ENCODE measurements around the gene SLA2.
A peak's percentile ranks its signal among the peaks of the same experiment; 100 is the strongest.
"Not testable (repeated sequence)": the region's sequence is repeated elsewhere in the genome, so short reads cannot be mapped to it uniquely, and the experiment has no call there.

SLA2 gene

DNA sequence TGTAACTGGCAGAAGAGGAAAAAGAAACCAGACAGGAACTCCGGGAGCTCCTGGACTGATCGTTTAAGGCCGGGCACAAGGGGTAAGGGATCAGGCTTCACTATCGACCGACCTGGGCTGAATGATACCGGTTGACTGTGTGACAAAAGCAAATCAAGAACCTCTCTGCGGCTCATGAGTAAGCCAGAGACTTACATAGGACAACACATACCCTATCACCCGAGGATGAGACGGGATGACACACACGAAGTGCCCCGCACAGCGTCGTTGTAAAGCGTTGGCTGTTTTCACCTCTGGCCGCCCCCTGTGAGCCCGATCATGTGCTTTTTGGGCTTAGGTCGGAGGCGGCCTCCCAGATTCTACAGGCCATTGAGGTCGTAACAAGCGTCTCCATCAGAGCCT, 73.3 kb downstream of the SLA2 start:
- TF ChIP-seq POLR2AphosphoS5 (IDR thresholded peaks at IDR 0.05; ENCODE audit: borderline replicate concordance, low read depth, low read length) = no peak
- TF ChIP-seq EZH2 (IDR thresholded peaks at IDR 0.05) = no peak
- TF ChIP-seq FOXP2 (optimal IDR thresholded peaks at IDR 0.05; ENCODE audit: control extremely low read depth, extremely low read length, insufficient read depth) = no peak
- Histone ChIP-seq H3K9ac (ENCODE audit: insufficient read length) (peak overlapping the region; percentile 67), H3K4me3 (peak overlapping the region; percentile 76), H3K27ac (peak overlapping the region; percentile 69), H3K9me3 (ENCODE audit: low read depth, low read length) (no peaks in the 10 kb centered on the region), H3K36me3 (ENCODE audit: insufficient read depth, low read length) (peaks cover 7% of the 10 kb centered on the region)
- no peak for DNase-seq (ENCODE audit: low read depth, low spot score)

DNA sequence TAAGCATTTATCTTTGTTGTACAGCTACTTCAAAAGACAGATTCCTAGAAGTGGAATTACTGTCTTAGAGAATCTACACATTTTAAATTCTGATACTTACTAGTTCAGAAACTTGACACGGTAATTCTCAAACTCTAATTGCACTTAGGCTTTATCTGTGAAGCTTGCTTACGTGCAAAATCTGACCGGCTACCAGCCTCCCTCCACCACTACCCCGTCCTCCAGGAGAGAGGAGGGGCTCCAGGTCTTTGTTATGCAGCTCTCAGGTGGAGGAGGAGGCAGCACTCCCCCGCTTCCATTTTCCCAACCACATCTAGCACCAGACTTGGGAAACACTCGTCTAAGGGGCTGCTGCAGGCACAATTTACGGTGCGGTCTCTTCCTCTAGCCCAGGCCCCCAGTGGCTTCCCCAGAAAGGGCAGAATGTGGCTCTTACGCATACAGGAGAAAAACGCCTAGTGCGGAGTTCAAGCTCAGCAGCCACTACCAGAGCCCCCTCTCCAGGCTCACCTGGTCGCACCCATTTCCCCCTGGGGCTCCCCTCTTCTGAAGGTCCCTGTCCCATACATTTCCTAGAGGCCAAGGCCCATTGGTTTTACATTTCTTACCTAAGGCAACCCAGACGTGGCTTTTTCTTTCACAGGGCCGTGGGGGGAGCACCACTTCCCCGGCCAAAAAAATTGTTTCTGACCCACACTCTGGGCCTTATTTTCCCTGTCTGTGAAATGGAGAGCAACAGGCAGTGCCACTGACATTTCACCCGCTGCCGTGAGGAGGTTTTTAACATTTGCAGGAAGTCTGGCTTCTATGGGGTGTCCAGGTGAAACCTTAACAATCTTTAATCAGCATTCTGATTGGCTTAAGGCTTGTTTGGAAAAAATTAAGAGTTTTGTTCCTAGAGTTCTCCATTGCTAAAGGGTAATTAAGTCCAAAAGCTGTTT, 74.2 kb downstream of the SLA2 start:
- peaks cover 7% of the 10 kb centered on the region for H3K36me3 ChIP-seq (ENCODE audit: insufficient read depth, low read length)
- peak overlapping the region; percentile 76 for H3K4me3 ChIP-seq
- peak overlapping the region; percentile 67 for H3K9ac ChIP-seq (ENCODE audit: insufficient read length)
- peak overlapping the region; percentile 69 for H3K27ac ChIP-seq
- TF ChIP-seq FOXP2 (optimal IDR thresholded peaks at IDR 0.05; ENCODE audit: control extremely low read depth, extremely low read length, insufficient read depth) (no peak), POLR2AphosphoS5 (IDR thresholded peaks at IDR 0.05; ENCODE audit: borderline replicate concordance, low read depth, low read length) (0 out of 2 replicates have a peak, but pooled peaks have one; percentile 12), EZH2 (IDR thresholded peaks at IDR 0.05) (no peak)
- DNase-seq (ENCODE audit: low read depth, low spot score) = no peak
- H3K9me3 ChIP-seq (ENCODE audit: low read depth, low read length) = no peaks in the 10 kb centered on the region

DNA sequence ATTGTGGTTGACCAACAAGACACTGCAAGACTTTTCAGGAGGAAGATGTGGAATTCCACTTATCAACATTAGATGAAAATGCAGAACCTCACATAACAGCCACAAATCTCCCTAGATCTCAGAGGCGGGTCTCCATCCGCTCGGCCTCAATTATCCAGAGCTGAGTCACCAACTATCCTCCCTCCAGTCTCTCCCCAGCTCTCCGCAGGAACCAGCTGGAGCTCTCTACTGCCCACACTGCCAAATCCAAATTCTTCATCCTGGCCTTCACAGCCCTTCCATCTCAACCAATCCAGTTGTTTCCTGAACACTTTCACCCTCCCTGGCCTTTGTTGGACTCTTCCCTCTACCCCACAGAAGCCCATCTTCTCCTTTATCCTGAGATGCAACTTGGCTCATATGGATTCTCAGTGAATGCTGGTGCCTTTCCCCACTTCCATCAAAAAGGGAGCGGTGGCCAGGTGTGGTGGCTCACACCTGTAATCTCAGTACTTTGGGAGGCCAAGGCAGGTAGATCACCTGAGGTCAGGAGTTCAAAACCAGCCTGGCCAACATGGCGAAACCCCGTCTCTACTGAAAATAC, 76.1 kb downstream of the SLA2 start:
- H3K27ac ChIP-seq = 0 out of 2 replicates have a peak overlapping the region, but pooled peaks have one; percentile 19
- TF ChIP-seq FOXP2 (optimal IDR thresholded peaks at IDR 0.05; ENCODE audit: control extremely low read depth, extremely low read length, insufficient read depth) (no peak), EZH2 (IDR thresholded peaks at IDR 0.05) (no peak), POLR2AphosphoS5 (IDR thresholded peaks at IDR 0.05; ENCODE audit: borderline replicate concordance, low read depth, low read length) (no peak)
- no peaks in the 10 kb centered on the region for H3K9me3 ChIP-seq (ENCODE audit: low read depth, low read length)
- no peak overlapping the region for H3K9ac ChIP-seq (ENCODE audit: insufficient read length)
- no peak overlapping the region for H3K4me3 ChIP-seq
- no peaks in the 10 kb centered on the region for H3K36me3 ChIP-seq (ENCODE audit: insufficient read depth, low read length)
- no peak for DNase-seq (ENCODE audit: low read depth, low spot score)

DNA sequence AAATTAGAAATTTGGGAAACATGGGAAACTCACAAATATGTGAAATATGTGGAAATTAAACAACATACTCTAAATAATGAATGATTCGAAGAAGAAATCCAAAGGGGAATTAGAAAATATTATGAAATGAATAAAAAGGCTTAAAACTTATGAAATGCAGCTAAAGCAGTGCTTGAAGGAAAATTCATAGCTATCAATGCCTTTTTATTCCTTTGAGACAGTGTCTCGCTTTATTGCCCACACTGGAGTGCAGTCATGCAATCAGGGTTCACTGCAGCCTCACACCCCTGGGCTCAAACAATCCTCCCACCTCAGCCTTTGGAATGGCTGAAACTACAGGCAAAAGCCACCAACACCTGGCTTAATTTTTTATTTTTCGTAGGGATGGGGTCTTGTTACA, 80.5 kb downstream of the SLA2 start:
- TF ChIP-seq EZH2 (IDR thresholded peaks at IDR 0.05) = no peak
- no peak for TF ChIP-seq FOXP2 (optimal IDR thresholded peaks at IDR 0.05; ENCODE audit: control extremely low read depth, extremely low read length, insufficient read depth)

DNA sequence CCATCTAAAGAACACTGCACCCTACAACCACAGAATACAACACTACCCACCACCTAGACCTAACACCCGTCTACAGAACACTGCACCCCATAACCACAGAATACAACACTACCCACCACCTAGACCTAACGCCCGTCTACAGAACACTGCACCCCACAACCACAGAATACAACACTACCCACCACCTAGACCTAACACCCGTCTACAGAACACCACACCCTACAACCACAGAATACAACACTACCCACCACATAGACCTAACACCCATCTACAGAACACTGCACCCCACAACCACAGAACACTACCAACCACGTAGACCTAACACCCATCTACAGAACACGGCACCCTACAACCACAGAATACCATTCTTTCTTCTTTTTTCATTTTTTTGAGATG, 81.3 kb downstream of the SLA2 start:
- H3K27ac ChIP-seq; H3K36me3 ChIP-seq (ENCODE audit: insufficient read depth, low read length); DNase-seq (ENCODE audit: low read depth, low spot score); H3K9me3 ChIP-seq (ENCODE audit: low read depth, low read length); H3K4me3 ChIP-seq; H3K9ac ChIP-seq (ENCODE audit: insufficient read length): not testable (repeated sequence)

More for the DNA sequence above, 80.5 kb downstream of the SLA2 start:
- DNase-seq (ENCODE audit: low read depth, low spot score) = no peak
- H3K27ac ChIP-seq = no peak overlapping the region
- no peaks in the 10 kb centered on the region for H3K36me3 ChIP-seq (ENCODE audit: insufficient read depth, low read length)
- no peak overlapping the region for H3K4me3 ChIP-seq
- no peak overlapping the region for H3K9ac ChIP-seq (ENCODE audit: insufficient read length)
- no peaks in the 10 kb centered on the region for H3K9me3 ChIP-seq (ENCODE audit: low read depth, low read length)

DNA sequence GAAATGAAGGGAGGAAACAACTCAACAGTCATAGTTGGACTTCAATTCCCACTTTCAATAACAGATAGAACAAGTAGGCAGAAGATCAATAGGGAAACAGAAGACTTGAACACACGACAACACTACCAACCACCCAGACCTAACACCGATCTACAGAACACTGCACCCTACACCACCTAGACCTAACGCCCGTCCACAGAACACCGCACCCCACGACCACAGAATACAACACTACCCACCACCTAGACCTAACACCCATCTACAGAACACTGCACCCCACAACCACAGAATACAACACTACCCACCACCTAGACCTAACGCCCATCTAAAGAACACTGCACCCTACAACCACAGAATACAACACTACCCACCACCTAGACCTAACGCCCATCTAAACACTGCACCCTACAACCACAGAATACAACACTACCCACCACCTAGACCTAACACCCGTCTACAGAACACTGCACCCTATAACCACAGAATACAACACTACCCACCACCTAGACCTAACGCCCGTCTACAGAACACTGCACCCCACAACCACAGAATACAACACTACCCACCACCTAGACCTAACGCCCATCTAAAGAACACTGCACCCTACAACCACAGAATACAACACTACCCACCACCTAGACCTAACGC, 81.8 kb downstream of the SLA2 start:
- H3K9ac ChIP-seq (ENCODE audit: insufficient read length); H3K4me3 ChIP-seq; DNase-seq (ENCODE audit: low read depth, low spot score); H3K27ac ChIP-seq; H3K36me3 ChIP-seq (ENCODE audit: insufficient read depth, low read length); H3K9me3 ChIP-seq (ENCODE audit: low read depth, low read length): not testable (repeated sequence)

DNA sequence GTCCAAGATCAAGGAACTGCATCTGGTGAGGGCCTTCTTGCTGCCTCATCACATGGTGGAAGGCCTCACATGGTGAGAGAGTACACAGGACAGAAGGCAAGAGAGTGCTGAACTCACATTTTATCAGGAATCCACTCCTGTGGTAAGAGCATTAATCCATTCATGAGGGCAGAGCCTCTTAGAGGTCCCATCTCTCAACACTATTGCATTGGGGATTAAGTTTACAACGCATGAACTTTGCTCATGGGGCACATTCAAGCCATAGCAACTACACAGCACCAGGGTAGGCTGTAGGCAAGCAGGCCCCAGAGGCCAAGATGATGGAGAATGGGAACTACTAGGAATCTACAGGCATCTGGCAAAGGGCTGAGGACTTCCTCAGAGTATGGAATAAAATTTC, 82.6 kb downstream of the SLA2 start:
- Histone ChIP-seq H3K9me3 (ENCODE audit: low read depth, low read length) (no peaks in the 10 kb centered on the region), H3K27ac (no peak overlapping the region), H3K36me3 (ENCODE audit: insufficient read depth, low read length) (no peaks in the 10 kb centered on the region), H3K9ac (ENCODE audit: insufficient read length) (no peak overlapping the region), H3K4me3 (no peak overlapping the region)
- no peak for TF ChIP-seq POLR2AphosphoS5 (IDR thresholded peaks at IDR 0.05; ENCODE audit: borderline replicate concordance, low read depth, low read length)
- TF ChIP-seq EZH2 (IDR thresholded peaks at IDR 0.05) = no peak
- no peak for TF ChIP-seq FOXP2 (optimal IDR thresholded peaks at IDR 0.05; ENCODE audit: control extremely low read depth, extremely low read length, insufficient read depth)
- no peak for DNase-seq (ENCODE audit: low read depth, low spot score)

DNA sequence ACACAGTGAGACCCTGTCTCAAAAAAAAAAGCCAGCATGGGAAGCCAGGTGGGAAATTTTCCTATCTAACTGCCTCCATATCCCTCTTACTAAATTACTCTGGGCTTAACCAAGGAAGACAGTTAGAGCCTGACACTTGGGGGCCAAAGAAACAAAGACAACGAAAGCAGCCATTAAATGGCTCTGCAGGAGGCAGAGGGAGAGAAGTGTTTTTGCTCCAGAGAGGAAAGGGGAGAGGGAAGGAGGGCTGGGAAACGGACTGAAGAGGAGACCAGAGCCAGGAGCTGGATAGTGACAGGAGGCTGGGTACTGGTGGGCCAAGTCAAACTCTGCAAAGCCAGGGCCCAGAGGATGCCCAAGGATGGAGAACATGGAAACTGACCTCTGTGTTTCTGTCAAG, 83.3 kb downstream of the SLA2 start:
- no peak for TF ChIP-seq EZH2 (IDR thresholded peaks at IDR 0.05)
- TF ChIP-seq FOXP2 (optimal IDR thresholded peaks at IDR 0.05; ENCODE audit: control extremely low read depth, extremely low read length, insufficient read depth) = no peak
- TF ChIP-seq POLR2AphosphoS5 (IDR thresholded peaks at IDR 0.05; ENCODE audit: borderline replicate concordance, low read depth, low read length) = no peak
- no peak for DNase-seq (ENCODE audit: low read depth, low spot score)
- H3K36me3 ChIP-seq (ENCODE audit: insufficient read depth, low read length) = no peaks in the 10 kb centered on the region
- H3K9me3 ChIP-seq (ENCODE audit: low read depth, low read length) = no peaks in the 10 kb centered on the region
- H3K9ac ChIP-seq (ENCODE audit: insufficient read length) = no peak overlapping the region
- H3K27ac ChIP-seq = no peak overlapping the region
- H3K4me3 ChIP-seq = no peak overlapping the region
